Ectodermal cell (in vitro differentiated cells): ENCODE data around the gene STK17A.
"Not testable (repeated sequence)": the region's sequence is repeated elsewhere in the genome, so short reads cannot be mapped to it uniquely, and the experiment has no call there.

Experiments used
- H3K27ac ChIP-seq: 2 replicates; pipeline ENCODE4 v1.7.0; 2013; ENCODE audit warnings: mild to moderate bottlenecking, low read depth, low read length; ENCODE audit not compliant: insufficient read depth, poor library complexity, severe bottlenecking
- H3K27me3 ChIP-seq: 2 replicates; pipeline ENCODE4 v1.7.0; 2013; ENCODE audit warnings: mild to moderate bottlenecking, low read length; ENCODE audit not compliant: insufficient read depth, control insufficient read depth, poor library complexity, severe bottlenecking
- H3K36me3 ChIP-seq: one replicate; pipeline ENCODE4 v1.7.0; 2013; ENCODE audit warnings: low read length; ENCODE audit not compliant: control insufficient read depth, insufficient read depth
- H3K4me1 ChIP-seq: one replicate; pipeline ENCODE4 v1.7.0; 2013; ENCODE audit warnings: low read length; ENCODE audit not compliant: control insufficient read depth, insufficient read depth
- H3K4me3 ChIP-seq: 2 replicates; pipeline ENCODE4 v1.7.0; 2013; ENCODE audit warnings: low read depth, low read length, control low read depth; ENCODE audit not compliant: insufficient read depth
- H3K9me3 ChIP-seq: 2 replicates; pipeline ENCODE4 v1.7.0; 2013; ENCODE audit warnings: mild to moderate bottlenecking, low read length, moderate library complexity; ENCODE audit not compliant: control insufficient read depth
- WGBS, 2 experiments: methylation state at CpG; one replicate each; pipeline ENCODE4 v1.1.7; 2013; ENCODE audit warnings: missing lambda C conversion rate in 2 of 2; 5-methylcytosine and 5-hydroxymethylcytosine counted together

The STK17A gene

GRCh38 chr7:43616977-43617376 is 34.1 kb downstream of the STK17A start:
- H3K36me3 ChIP-seq = no peaks in the 10 kb centered on the region
- no peak overlapping the region for H3K4me3 ChIP-seq
- peaks cover 13% of the 10 kb centered on the region for H3K4me1 ChIP-seq
- H3K27me3 ChIP-seq = no peaks in the 10 kb centered on the region
- WGBS, 2 experiments = 96 to 99% methylated on average over 4 of the region's 4 CpGs
- H3K27ac ChIP-seq = no peak overlapping the region
- no peaks in the 10 kb centered on the region for H3K9me3 ChIP-seq

- H3K4me1 ChIP-seq = peaks cover 13% of the 10 kb centered on the region
- no peaks in the 10 kb centered on the region for H3K9me3 ChIP-seq
- no peaks in the 10 kb centered on the region for H3K36me3 ChIP-seq
- no peak overlapping the region for H3K4me3 ChIP-seq
- H3K27me3 ChIP-seq = no peaks in the 10 kb centered on the region
- peak overlapping the region; percentile 8 for H3K27ac ChIP-seq
- WGBS, 2 experiments = 38 to 40% methylated on average over 4 of the region's 4 CpGs
These were observed 35.2 kb downstream of the STK17A start for GRCh38 chr7:43618073-43618472.

GRCh38 chr7:43619213-43620012 is 36.5 kb downstream of the STK17A start:
- no peak overlapping the region for H3K27ac ChIP-seq
- peaks cover 13% of the 10 kb centered on the region for H3K4me1 ChIP-seq
- H3K4me3 ChIP-seq = no peak overlapping the region
- H3K27me3 ChIP-seq = no peaks in the 10 kb centered on the region
- 92 to 100% methylated on average over 4 of the region's 4 CpGs for WGBS, 2 experiments
- H3K36me3 ChIP-seq = peaks cover 2% of the 10 kb centered on the region
- no peaks in the 10 kb centered on the region for H3K9me3 ChIP-seq

GRCh38 chr7:43621729-43622448 is 39.0 kb downstream of the STK17A start:
- 91 to 94% methylated on average over 4 to 5 of the region's 5 CpGs for WGBS, 2 experiments

GRCh38 chr7:43624156-43624555 is 41.2 kb downstream of the STK17A start:
- WGBS, 2 experiments = 98 to 100% methylated on average over 2 of the region's 2 CpGs
- Histone ChIP-seq H3K27me3 (no peaks in the 10 kb centered on the region), H3K4me3 (no peak overlapping the region), H3K36me3 (peaks cover 4% of the 10 kb centered on the region), H3K9me3 (no peaks in the 10 kb centered on the region), H3K4me1 (no peaks in the 10 kb centered on the region), H3K27ac (no peak overlapping the region)

More at GRCh38 chr7:43621729-43622448, 39.0 kb downstream of the STK17A start:
- Histone ChIP-seq H3K9me3 (no peaks in the 10 kb centered on the region), H3K4me1 (peaks cover 13% of the 10 kb centered on the region), H3K27me3 (no peaks in the 10 kb centered on the region), H3K4me3 (no peak overlapping the region), H3K36me3 (peaks cover 4% of the 10 kb centered on the region), H3K27ac (no peak overlapping the region)

- Histone ChIP-seq H3K27me3 (no peaks in the 10 kb centered on the region), H3K4me1 (no peaks in the 10 kb centered on the region), H3K9me3 (no peaks in the 10 kb centered on the region), H3K36me3 (peaks cover 4% of the 10 kb centered on the region), H3K4me3 (no peak overlapping the region), H3K27ac (no peak overlapping the region)
These were observed 42.5 kb downstream of the STK17A start for GRCh38 chr7:43625453-43625852.

GRCh38 chr7:43625980-43626379 is 43.1 kb downstream of the STK17A start:
- H3K27ac ChIP-seq = no peak overlapping the region
- no peaks in the 10 kb centered on the region for H3K27me3 ChIP-seq
- peaks cover 4% of the 10 kb centered on the region for H3K36me3 ChIP-seq
- no peaks in the 10 kb centered on the region for H3K9me3 ChIP-seq
- no peaks in the 10 kb centered on the region for H3K4me1 ChIP-seq
- H3K4me3 ChIP-seq = no peak overlapping the region
- WGBS, 2 experiments = 96 to 97% methylated on average over 4 of the region's 4 CpGs

GRCh38 chr7:43626695-43627094 is 43.8 kb downstream of the STK17A start:
- no peak overlapping the region for H3K4me3 ChIP-seq
- H3K36me3 ChIP-seq = peaks cover 4% of the 10 kb centered on the region
- 87 to 95% methylated on average over 1 of the region's 2 CpGs for WGBS, 2 experiments
- H3K27me3 ChIP-seq = no peaks in the 10 kb centered on the region
- H3K4me1 ChIP-seq = no peaks in the 10 kb centered on the region
- H3K9me3 ChIP-seq = no peaks in the 10 kb centered on the region
- H3K27ac ChIP-seq = no peak overlapping the region

GRCh38 chr7:43627798-43628197 is 44.9 kb downstream of the STK17A start:
- H3K4me3 ChIP-seq, H3K4me1 ChIP-seq, H3K36me3 ChIP-seq, H3K27ac ChIP-seq, H3K9me3 ChIP-seq, H3K27me3 ChIP-seq: not testable (repeated sequence)
- 89 to 100% methylated on average over 3 of the region's 3 CpGs for WGBS, 2 experiments

GRCh38 chr7:43628431-43628830 is 45.5 kb downstream of the STK17A start:
- Histone ChIP-seq H3K27me3 (no peaks in the 10 kb centered on the region), H3K9me3 (no peaks in the 10 kb centered on the region)

More at GRCh38 chr7:43628431-43628830, 45.5 kb downstream of the STK17A start:
- 92 to 97% methylated on average over 2 of the region's 2 CpGs for WGBS, 2 experiments
- H3K4me3 ChIP-seq = no peak overlapping the region
- no peak overlapping the region for H3K27ac ChIP-seq
- no peaks in the 10 kb centered on the region for H3K4me1 ChIP-seq
- H3K36me3 ChIP-seq = peaks cover 4% of the 10 kb centered on the region
